OCI-LY3 (cell line): ENCODE results near the gene VAV2.

Experiments
- H2AFZ ChIP-seq: fragments of 200-600, 300-600 bp; shearing (Covaris generic); 2 replicates; pipeline ENCODE4 v1.6.0; 2014; ENCODE audit warnings: antibody characterized with exemption, low read depth, low read length
- H3K27ac ChIP-seq: fragments of 200-600, 300-600 bp; sonication (generic); 2 replicates; pipeline ENCODE4 v1.5.1; 2014; ENCODE audit warnings: mild to moderate bottlenecking, low read length, moderate library complexity, mixed read lengths
- H3K27me3 ChIP-seq: fragments of 200-600, 300-600 bp; sonication (generic); 2 replicates; pipeline ENCODE4 v1.6.1; 2014; ENCODE audit warnings: low read depth, low read length, mixed read lengths
- H3K36me3 ChIP-seq: fragments of 200-600, 300-600 bp; sonication (generic); replicated peaks from 2 replicates; pipeline ENCODE3; 2014; ENCODE audit warnings: low read depth, low read length, mixed read lengths
- H3K4me1 ChIP-seq: fragments of 300-600, 200-600 bp; sonication (generic); 2 replicates; pipeline ENCODE4 v1.6.1; 2014; ENCODE audit warnings: low read length, mixed read lengths
- H3K4me2 ChIP-seq: fragments of 200-600, 300-600 bp; sonication (generic); 2 replicates; pipeline ENCODE4 v1.6.1; 2014; ENCODE audit warnings: low read length, mixed read lengths
- H3K4me3 ChIP-seq: fragments of 300-600, 200-600 bp; sonication (generic); 2 replicates; pipeline ENCODE4 v1.5.1; 2014; ENCODE audit warnings: antibody characterized with exemption, mild to moderate bottlenecking, low read length, moderate library complexity
- H3K79me2 ChIP-seq: fragments of 300-600, 200-600 bp; shearing (Covaris generic); 2 replicates; pipeline ENCODE4 v1.6.1; 2014; ENCODE audit warnings: mild to moderate bottlenecking, low read length, mixed read lengths
- H3K9ac ChIP-seq: fragments of 300-600, 200-600 bp; shearing (Covaris generic); 2 replicates; pipeline ENCODE4 v1.6.0; 2014; ENCODE audit warnings: mild to moderate bottlenecking, low read length, moderate library complexity
- H3K9me3 ChIP-seq: fragments of 200-600, 300-600 bp; shearing (Covaris generic); 2 replicates; pipeline ENCODE4 v1.6.1; 2014; ENCODE audit warnings: low read length, mixed read lengths; ENCODE audit not compliant: insufficient read depth
- H4K20me1 ChIP-seq: fragments of 200-600, 300-600 bp; sonication (generic); 2 replicates; pipeline ENCODE4 v1.6.1; 2016; ENCODE audit warnings: low read length, mixed read lengths; ENCODE audit not compliant: insufficient read depth
- CTCF ChIP-seq: fragments of 200-600, 300-600 bp; sonication (generic); IDR thresholded peaks from 2 replicates; pipeline ENCODE4 v1.5.1; 2014; ENCODE audit warnings: antibody characterized with exemption, low read length, low read depth
- EZH2phosphoT487 ChIP-seq: fragments of 200-600 bp; shearing (Covaris generic); IDR thresholded peaks from 2 replicates; pipeline ENCODE4 v1.6.1; 2018; ENCODE audit warnings: antibody characterized with exemption, mixed run types, low read depth

VAV2 gene

GRCh38 chr9:133881671-133882381 is 110.3 kb downstream of the VAV2 start:
- no peak overlapping the region for H3K4me3 ChIP-seq
- H3K79me2 ChIP-seq: peaks cover 99% of the 10 kb centered on the region
- H3K9ac ChIP-seq: no peak overlapping the region
- H3K4me1 ChIP-seq: no peaks in the 10 kb centered on the region
- no peak overlapping the region for H3K27ac ChIP-seq
- H4K20me1 ChIP-seq: peaks cover 99% of the 10 kb centered on the region
- H3K27me3 ChIP-seq: no peaks in the 10 kb centered on the region
- H2AFZ ChIP-seq: no peak overlapping the region
- H3K4me2 ChIP-seq: no peak overlapping the region
- no peak for TF ChIP-seq EZH2phosphoT487
- TF ChIP-seq CTCF: no peak
- no peaks in the 10 kb centered on the region for H3K9me3 ChIP-seq
- H3K36me3 ChIP-seq: no peaks in the 10 kb centered on the region

- H4K20me1 ChIP-seq: peaks cover 99% of the 10 kb centered on the region
- no peak overlapping the region for H2AFZ ChIP-seq
- no peaks in the 10 kb centered on the region for H3K27me3 ChIP-seq
- no peaks in the 10 kb centered on the region for H3K4me1 ChIP-seq
- H3K9ac ChIP-seq: no peak overlapping the region
- no peak for TF ChIP-seq EZH2phosphoT487
- no peak for TF ChIP-seq CTCF
- no peaks in the 10 kb centered on the region for H3K9me3 ChIP-seq
- no peak overlapping the region for H3K27ac ChIP-seq
- no peak overlapping the region for H3K4me2 ChIP-seq
- H3K79me2 ChIP-seq: peaks cover 99% of the 10 kb centered on the region
- H3K4me3 ChIP-seq: no peak overlapping the region
- no peaks in the 10 kb centered on the region for H3K36me3 ChIP-seq
These were observed 111.1 kb downstream of the VAV2 start for GRCh38 chr9:133880851-133881661.

GRCh38 chr9:133880136-133880535 is 112.0 kb downstream of the VAV2 start:
- Histone ChIP-seq H3K27me3 (no peaks in the 10 kb centered on the region), H3K4me2 (no peak overlapping the region), H3K36me3 (no peaks in the 10 kb centered on the region), H3K4me1 (no peaks in the 10 kb centered on the region), H4K20me1 (peaks cover 99% of the 10 kb centered on the region), H3K4me3 (no peak overlapping the region), H3K9me3 (no peaks in the 10 kb centered on the region), H3K27ac (no peak overlapping the region), H3K79me2 (peaks cover 99% of the 10 kb centered on the region), H2AFZ (no peak overlapping the region), H3K9ac (no peak overlapping the region)
- TF ChIP-seq CTCF (no peak), EZH2phosphoT487 (no peak)

GRCh38 chr9:133879615-133880014 is 112.5 kb downstream of the VAV2 start:
- TF ChIP-seq CTCF (no peak), EZH2phosphoT487 (no peak)
- H3K4me3 ChIP-seq: no peak overlapping the region
- no peak overlapping the region for H3K9ac ChIP-seq
- H3K4me1 ChIP-seq: no peaks in the 10 kb centered on the region
- H3K36me3 ChIP-seq: no peaks in the 10 kb centered on the region
- H3K9me3 ChIP-seq: no peaks in the 10 kb centered on the region
- peaks cover 97% of the 10 kb centered on the region for H3K79me2 ChIP-seq
- no peak overlapping the region for H2AFZ ChIP-seq
- H3K27me3 ChIP-seq: no peaks in the 10 kb centered on the region
- H3K4me2 ChIP-seq: no peak overlapping the region
- no peak overlapping the region for H3K27ac ChIP-seq
- peaks cover 99% of the 10 kb centered on the region for H4K20me1 ChIP-seq
